Measurements from ENCODE around the gene TMEM266. TPM values are rescaled to one million over a fixed set of nuclear protein-coding genes. Genes with fewer than 3 reads are reported as not detected.

Gene TMEM266
- total RNA-seq, 2 experiments from 2014 or later: 0.14 TPM; not detected in 1

DNA sequence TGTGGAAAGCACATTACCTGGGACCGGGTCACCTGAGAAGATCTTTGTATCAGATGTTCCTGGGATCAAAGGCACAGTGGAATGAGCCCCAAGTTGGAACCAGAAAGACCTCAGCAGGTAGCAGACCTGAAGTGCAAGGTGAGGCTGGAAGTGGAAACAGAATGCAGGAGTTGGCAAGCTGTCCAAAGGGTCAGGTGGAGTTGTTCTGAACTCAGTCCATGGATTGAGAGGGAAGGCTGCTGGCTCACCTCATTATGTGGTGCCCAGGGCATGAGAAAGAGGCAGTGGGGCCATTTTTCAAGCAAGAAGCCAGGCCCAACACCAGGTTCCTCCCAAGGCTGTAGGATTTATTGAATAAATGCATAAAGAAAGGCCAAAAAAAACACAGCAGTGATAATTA, 49.3 kb downstream of the TMEM266 start:
- CTCF ChIA-PET: no interaction called here
- Mint-ChIP-seq H3K27ac (no peak overlapping the region), H3K36me3 (no peaks in the 10 kb centered on the region), H3K27me3 (peaks cover 3% of the 10 kb centered on the region), H3K9me3 (no peaks in the 10 kb centered on the region), H3K4me3 (no peak overlapping the region), H3K4me1 (ENCODE audit: low read depth) (no peaks in the 10 kb centered on the region)
- no peak for DNase-seq
- POLR2A ChIA-PET: no interaction called here
- intact Hi-C loops (cut with micrococcal nuclease): no loop called here

GRCh38 chr15:76114561-76114960, 54.8 kb downstream of the TMEM266 start:
- CTCF ChIA-PET: no interaction called here
- no peaks in the 10 kb centered on the region for H3K4me1 Mint-ChIP-seq (ENCODE audit: low read depth)
- no peak for DNase-seq
- H3K4me3 Mint-ChIP-seq: no peak overlapping the region
- no peaks in the 10 kb centered on the region for H3K9me3 Mint-ChIP-seq
- H3K27me3 Mint-ChIP-seq: no peaks in the 10 kb centered on the region
- intact Hi-C loops (cut with micrococcal nuclease): no loop called here
- no peak overlapping the region for H3K27ac Mint-ChIP-seq
- H3K36me3 Mint-ChIP-seq: no peaks in the 10 kb centered on the region
- POLR2A ChIA-PET: no interaction called here

DNA sequence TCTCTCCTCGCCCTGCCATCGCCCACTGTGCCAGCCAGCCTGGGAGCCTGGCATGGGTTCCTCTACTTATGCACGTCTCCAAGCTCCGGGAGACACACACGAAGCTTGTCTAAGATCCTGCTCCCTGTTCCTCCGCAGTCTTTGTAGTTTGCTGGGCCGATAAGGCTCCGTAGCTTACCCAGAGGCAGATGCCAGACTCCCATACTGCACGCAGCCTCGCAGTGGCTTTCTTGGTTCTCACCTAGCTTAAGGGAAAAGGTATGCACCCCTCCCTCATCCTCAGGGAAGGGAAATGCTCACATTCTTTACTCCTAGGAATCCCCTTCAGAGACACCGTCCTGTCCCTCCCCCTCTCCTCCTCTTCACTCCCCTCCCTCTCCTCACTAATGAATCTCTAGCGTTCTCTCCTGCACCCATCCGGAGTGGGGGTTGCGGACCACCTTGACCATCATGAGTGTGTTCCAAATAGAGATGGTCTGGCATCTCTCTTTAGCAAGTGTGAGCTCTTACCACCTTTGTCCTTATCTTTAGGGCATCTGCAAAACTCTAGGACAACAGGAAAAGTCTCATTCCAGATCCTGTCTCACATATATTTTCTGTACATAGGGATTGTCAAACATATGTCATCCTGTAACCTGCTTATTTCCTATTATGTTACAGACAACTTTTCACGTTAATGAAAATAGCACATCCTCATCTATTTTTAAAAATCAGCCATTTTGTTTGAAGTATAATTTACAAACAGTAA, 56.5 kb downstream of the TMEM266 start:
- ChIA-PET CTCF (no interaction called here), POLR2A (no interaction called here)
- Mint-ChIP-seq H3K36me3 (no peaks in the 10 kb centered on the region), H3K27ac (no peak overlapping the region), H3K27me3 (no peaks in the 10 kb centered on the region), H3K4me3 (no peak overlapping the region), H3K9me3 (no peaks in the 10 kb centered on the region), H3K4me1 (ENCODE audit: low read depth) (no peaks in the 10 kb centered on the region)
- no peak for DNase-seq
- intact Hi-C loops (cut with micrococcal nuclease): no loop called here

- no peak overlapping the region for H3K27ac Mint-ChIP-seq
- intact Hi-C loops (cut with micrococcal nuclease): no loop called here
- POLR2A ChIA-PET: no interaction called here
- H3K4me1 Mint-ChIP-seq (ENCODE audit: low read depth): no peaks in the 10 kb centered on the region
- no peaks in the 10 kb centered on the region for H3K36me3 Mint-ChIP-seq
- no peak overlapping the region for H3K4me3 Mint-ChIP-seq
- CTCF ChIA-PET: no interaction called here
- no peak for DNase-seq
- no peaks in the 10 kb centered on the region for H3K9me3 Mint-ChIP-seq
- no peaks in the 10 kb centered on the region for H3K27me3 Mint-ChIP-seq
Measured at GRCh38 chr15:76117181-76117580, 57.4 kb downstream of the TMEM266 start.

DNA sequence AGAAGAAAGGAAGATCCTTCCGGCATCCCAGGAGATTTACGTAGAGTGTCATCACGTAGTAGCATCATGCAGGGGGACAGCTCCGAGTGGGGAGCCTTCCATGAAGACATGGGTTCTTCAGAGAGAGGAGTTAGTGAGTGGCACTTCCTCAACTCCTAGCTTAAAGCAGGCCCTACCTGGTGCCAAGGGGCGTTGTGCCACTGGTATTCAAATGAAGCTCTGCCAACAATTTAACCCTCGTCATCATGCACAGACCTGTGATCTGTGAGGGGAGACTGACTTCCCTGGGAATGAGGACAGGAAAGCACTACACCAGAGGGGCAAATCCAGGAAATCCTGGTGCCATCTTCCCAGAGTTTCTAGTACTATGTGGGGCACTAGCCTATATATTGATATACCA, 59.0 kb downstream of the TMEM266 start:
- Mint-ChIP-seq H3K4me3 (no peak overlapping the region), H3K27me3 (no peaks in the 10 kb centered on the region), H3K27ac (no peak overlapping the region), H3K36me3 (no peaks in the 10 kb centered on the region), H3K4me1 (ENCODE audit: low read depth) (no peaks in the 10 kb centered on the region), H3K9me3 (no peaks in the 10 kb centered on the region)
- CTCF ChIA-PET: interaction anchor here (1.5 kb wide), 1 partner anchor 21 kb away, joined by 6 read pairs; no protein-coding TSS in a partner anchor
- no peak for DNase-seq
- intact Hi-C loops (cut with micrococcal nuclease): no loop called here
- POLR2A ChIA-PET: no interaction called here

DNA sequence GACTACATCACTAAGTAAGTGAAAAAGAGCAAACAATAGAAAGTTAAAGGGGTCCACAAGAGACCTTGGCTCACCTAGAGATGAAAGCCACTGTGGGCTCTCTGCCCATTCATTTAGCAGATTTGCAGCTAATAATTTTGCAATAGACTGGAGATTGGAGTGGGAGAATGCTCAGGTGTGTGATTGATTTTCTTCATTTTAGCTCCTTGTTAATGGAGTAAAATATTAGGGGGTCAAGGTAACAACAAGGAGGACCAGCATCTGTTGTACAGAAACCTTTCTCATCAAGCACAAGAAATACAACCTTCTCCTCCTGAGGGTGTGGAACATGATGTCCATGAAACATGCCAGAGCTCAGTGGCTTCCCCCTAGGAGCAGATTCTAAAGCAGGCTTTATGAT, 63.2 kb downstream of the TMEM266 start:
- intact Hi-C loops (cut with micrococcal nuclease): no loop called here
- POLR2A ChIA-PET: no interaction called here
- no peak for DNase-seq

DNA sequence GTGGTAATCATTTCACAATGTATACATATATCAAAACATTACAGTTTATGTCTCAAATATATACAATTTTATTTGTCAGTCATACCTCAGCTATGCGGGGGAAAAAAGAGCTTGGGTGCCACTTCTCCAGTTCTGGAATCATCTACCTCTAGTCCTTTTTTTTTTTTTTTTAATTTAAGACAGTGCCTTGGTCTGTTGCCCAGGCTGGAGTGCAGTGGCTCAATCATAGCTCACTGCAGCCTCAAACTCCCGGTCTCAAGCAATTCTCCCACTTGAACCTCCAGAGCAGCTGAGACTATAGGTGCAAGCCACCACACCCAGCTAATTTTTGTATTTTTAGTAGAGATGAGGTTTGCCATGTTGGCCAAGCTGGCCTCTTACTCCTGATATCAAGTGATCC, 67.4 kb downstream of the TMEM266 start:
- Mint-ChIP-seq H3K4me3 (no peak overlapping the region), H3K9me3 (no peaks in the 10 kb centered on the region), H3K36me3 (no peaks in the 10 kb centered on the region), H3K4me1 (ENCODE audit: low read depth) (no peaks in the 10 kb centered on the region), H3K27ac (no peak overlapping the region), H3K27me3 (peaks cover 11% of the 10 kb centered on the region)
- POLR2A ChIA-PET: no interaction called here
- DNase-seq: no peak
- CTCF ChIA-PET: interaction anchor here (1.2 to 2.6 kb wide), 2 partner anchors 12 to 70 kb away, joined by 4 to 11 read pairs; no protein-coding TSS in a partner anchor
- intact Hi-C loops (cut with micrococcal nuclease): no loop called here

More for the DNA sequence above, 63.2 kb downstream of the TMEM266 start:
- CTCF ChIA-PET: interaction anchor here (1.4 kb wide), 1 partner anchor 16 kb away, joined by 7 read pairs; no protein-coding TSS in a partner anchor
- no peak overlapping the region for H3K4me3 Mint-ChIP-seq
- no peaks in the 10 kb centered on the region for H3K4me1 Mint-ChIP-seq (ENCODE audit: low read depth)
- H3K27me3 Mint-ChIP-seq: peaks cover 2% of the 10 kb centered on the region
- no peak overlapping the region for H3K27ac Mint-ChIP-seq
- H3K36me3 Mint-ChIP-seq: no peaks in the 10 kb centered on the region
- H3K9me3 Mint-ChIP-seq: no peaks in the 10 kb centered on the region

GRCh38 chr15:76127880-76128279, 68.1 kb downstream of the TMEM266 start:
- POLR2A ChIA-PET: no interaction called here
- no peak overlapping the region for H3K4me3 Mint-ChIP-seq
- H3K27me3 Mint-ChIP-seq: peaks cover 11% of the 10 kb centered on the region
- H3K36me3 Mint-ChIP-seq: no peaks in the 10 kb centered on the region
- intact Hi-C loops (cut with micrococcal nuclease): no loop called here
- no peaks in the 10 kb centered on the region for H3K9me3 Mint-ChIP-seq
- DNase-seq: no peak
- H3K4me1 Mint-ChIP-seq (ENCODE audit: low read depth): no peaks in the 10 kb centered on the region
- H3K27ac Mint-ChIP-seq: no peak overlapping the region
- CTCF ChIA-PET: interaction anchor here (1.2 to 2.6 kb wide), 2 partner anchors 11 to 71 kb away, joined by 4 to 11 read pairs; no protein-coding TSS in a partner anchor

GRCh38 chr15:76134537-76134936, 74.8 kb downstream of the TMEM266 start:
- ChIA-PET CTCF (interaction anchor here (1.4 to 21.0 kb wide), 2 partner anchors 77 to 324 kb away, joined by 3 to 441 read pairs; partner anchors contain the start of gene TMEM266), POLR2A (no interaction called here)
- Mint-ChIP-seq H3K4me3 (no peak overlapping the region), H3K27me3 (peaks cover 11% of the 10 kb centered on the region), H3K9me3 (peaks cover 4% of the 10 kb centered on the region), H3K36me3 (no peaks in the 10 kb centered on the region), H3K27ac (no peak overlapping the region), H3K4me1 (ENCODE audit: low read depth) (peaks cover 7% of the 10 kb centered on the region)
- DNase-seq: no peak
- intact Hi-C loops (cut with micrococcal nuclease): loop anchor here (10.0 kb wide), 1 partner anchor 410 kb away; a partner anchor contains a TSS

DNA sequence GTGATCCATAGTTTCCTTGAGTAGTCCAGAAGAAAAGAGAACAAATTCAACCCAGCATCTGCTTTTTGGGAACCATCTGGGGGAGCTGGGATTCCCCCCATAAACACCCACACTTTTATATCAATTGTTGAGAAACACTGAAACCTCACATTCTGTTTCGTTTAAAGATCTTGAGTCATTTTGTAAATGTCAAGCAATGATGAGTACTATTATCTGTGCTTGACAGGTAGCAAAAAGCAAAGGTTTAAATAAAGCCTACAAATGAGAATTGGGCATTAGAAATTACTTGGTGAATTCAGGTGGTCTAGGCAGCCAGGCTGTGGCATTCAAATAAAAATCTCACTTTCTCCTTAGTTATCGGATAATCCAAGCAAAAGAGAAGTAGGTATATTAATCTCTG, 75.7 kb downstream of the TMEM266 start:
- intact Hi-C loops (cut with micrococcal nuclease): loop anchor here (10.0 kb wide), 1 partner anchor 411 kb away; a partner anchor contains a TSS
- ChIA-PET CTCF (interaction anchor here (0.7 to 21.0 kb wide), 5 partner anchors 12 to 193 kb away, joined by 3 to 441 read pairs (median 7); partner anchors contain the start of gene TMEM266), POLR2A (no interaction called here)
- Mint-ChIP-seq H3K36me3 (no peaks in the 10 kb centered on the region), H3K27ac (no peak overlapping the region), H3K4me3 (no peak overlapping the region), H3K4me1 (ENCODE audit: low read depth) (peaks cover 9% of the 10 kb centered on the region), H3K9me3 (peaks cover 4% of the 10 kb centered on the region), H3K27me3 (peaks cover 9% of the 10 kb centered on the region)
- no peak for DNase-seq

- Mint-ChIP-seq H3K4me1 (ENCODE audit: low read depth) (peaks cover 9% of the 10 kb centered on the region), H3K27ac (no peak overlapping the region), H3K4me3 (no peak overlapping the region), H3K27me3 (peaks cover 16% of the 10 kb centered on the region), H3K36me3 (no peaks in the 10 kb centered on the region), H3K9me3 (peaks cover 4% of the 10 kb centered on the region)
- ChIA-PET POLR2A (no interaction called here), CTCF (interaction anchor here (0.9 to 21.0 kb wide), 23 partner anchors 11 to 1405 kb away, joined by 3 to 441 read pairs (median 6); partner anchors contain the start of gene TMEM266)
- intact Hi-C loops (cut with micrococcal nuclease): loop anchor here (2.0 to 10.0 kb wide), 2 partner anchors 328 to 414 kb away; a partner anchor contains a TSS
- no peak for DNase-seq
Measured at GRCh38 chr15:76138436-76138835, 78.7 kb downstream of the TMEM266 start.

- intact Hi-C loops (cut with micrococcal nuclease): loop anchor here (1.0 to 10.0 kb wide), 4 partner anchors 12 to 415 kb away; a partner anchor contains a TSS
- CTCF ChIA-PET: interaction anchor here (0.7 to 21.0 kb wide), 37 partner anchors 9 to 1404 kb away, joined by 3 to 441 read pairs (median 6); partner anchors contain the start of gene TMEM266
- peak; percentile 84 for DNase-seq
- Mint-ChIP-seq H3K4me1 (ENCODE audit: low read depth) (peaks cover 9% of the 10 kb centered on the region), H3K9me3 (peaks cover 4% of the 10 kb centered on the region), H3K27me3 (peaks cover 26% of the 10 kb centered on the region), H3K36me3 (no peaks in the 10 kb centered on the region), H3K4me3 (no peak overlapping the region), H3K27ac (no peak overlapping the region)
- POLR2A ChIA-PET: interaction anchor here (0.6 kb wide), 1 partner anchor 47 kb away, joined by 3 read pairs; no protein-coding TSS in a partner anchor
Measured at GRCh38 chr15:76139368-76140073, 79.7 kb downstream of the TMEM266 start.

Measured in activated CD4-positive, alpha-beta memory T cell treated with anti-CD3 and anti-CD28 coated beads for 36 hours (primary cell).